ENCODE data around the gene NRROS.
"Not testable (repeated sequence)": the region's sequence is repeated elsewhere in the genome, so short reads cannot be mapped to it uniquely, and the experiment has no call there.

The NRROS gene

GRCh38 chr3:196639483-196640296, at the start of gene NRROS:
TSS of gene NRROS (plus strand) at chr3:196639694. CDS start at chr3:196654540, 14,846 bp downstream.
- peak; percentile 70 to 79 for DNase-seq

GRCh38 chr3:196590279-196590678, 49.2 kb upstream of the NRROS start:
- DNase-seq: no peak

DNA sequence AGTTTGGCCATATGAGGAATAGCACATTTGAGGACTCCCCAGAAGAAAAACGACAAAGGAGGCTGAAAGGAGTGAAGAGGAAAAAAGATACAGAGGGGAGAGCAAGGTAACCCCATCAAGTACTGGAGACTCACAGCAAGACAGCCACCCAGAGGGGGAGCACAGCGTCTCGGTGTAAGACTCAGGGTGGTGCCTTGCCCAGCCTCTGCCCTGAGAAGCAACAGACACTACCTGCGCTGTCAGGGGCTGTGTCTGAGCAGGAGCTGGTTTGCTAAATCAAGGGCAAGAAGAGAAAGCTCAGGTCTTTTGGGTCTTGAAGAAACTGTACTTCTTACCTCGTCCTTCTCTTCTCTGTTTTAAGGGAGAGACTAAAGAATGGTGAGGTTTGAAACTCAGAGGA, 43.1 kb upstream of the NRROS start:
- DNase-seq: no peak

DNA sequence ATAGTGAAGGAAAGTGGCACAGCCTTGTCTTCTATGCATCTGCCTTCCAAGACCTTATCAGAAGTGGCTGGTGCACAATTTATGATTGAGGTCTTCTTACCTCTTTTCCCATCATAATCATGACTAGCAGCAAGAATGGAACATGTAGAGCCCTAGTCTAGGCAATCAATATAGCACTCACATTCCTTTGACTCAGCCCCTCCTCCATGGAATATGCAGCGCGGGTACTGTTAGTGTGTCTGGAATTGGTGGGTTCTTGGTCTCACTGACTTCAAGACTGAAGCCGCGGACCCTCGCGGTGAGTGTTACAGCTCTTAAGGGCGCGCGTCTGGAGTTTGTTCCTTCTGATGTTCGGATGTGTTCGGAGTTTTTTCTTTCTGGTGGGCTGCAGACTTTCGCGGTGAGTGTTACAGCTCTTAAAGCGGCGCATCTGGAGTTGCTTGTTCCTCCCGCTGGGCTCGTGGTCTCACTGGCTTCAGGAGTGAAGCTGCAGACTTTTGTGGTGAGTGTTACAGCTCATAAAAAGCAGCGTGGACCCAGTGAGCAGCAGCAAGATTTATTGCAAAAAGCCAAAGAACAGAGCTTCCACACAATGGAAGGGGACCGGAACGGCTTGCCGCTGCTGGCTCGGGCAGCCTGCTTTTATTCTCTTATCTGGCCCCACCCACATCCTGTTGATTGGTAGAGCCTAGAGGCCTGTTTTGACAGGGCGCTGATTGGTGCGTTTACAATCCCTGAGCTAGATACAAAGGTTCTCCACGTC, 41.3 kb upstream of the NRROS start:
- DNase-seq: peak; percentile 62 to 73

DNA sequence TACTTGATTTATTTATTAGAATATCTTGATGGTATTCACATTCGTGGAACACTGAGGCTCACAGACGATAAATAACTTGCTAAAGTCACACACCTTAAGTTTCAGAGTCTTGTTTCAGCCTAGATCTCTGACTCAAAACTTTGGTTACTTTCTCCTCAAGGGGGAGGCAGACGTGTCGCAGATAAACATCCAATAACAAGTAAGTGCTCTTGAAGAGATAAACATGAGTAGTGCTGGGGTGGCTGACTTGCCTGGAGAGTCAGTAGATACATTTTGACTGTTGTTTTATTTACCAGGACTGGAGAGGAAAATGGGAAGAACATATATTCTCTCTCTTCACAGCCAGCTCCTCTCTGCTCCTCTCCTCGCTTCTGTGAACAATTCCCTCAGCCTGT, 39.8 kb upstream of the NRROS start:
- no peak for DNase-seq

- DNase-seq: no peak
These were observed 39.1 kb upstream of the NRROS start for GRCh38 chr3:196600359-196600758.

- no peak for DNase-seq
These were observed 36.8 kb upstream of the NRROS start for GRCh38 chr3:196602673-196603072.

- DNase-seq: no peak
These were observed 35.8 kb upstream of the NRROS start for GRCh38 chr3:196603683-196604082.

DNA sequence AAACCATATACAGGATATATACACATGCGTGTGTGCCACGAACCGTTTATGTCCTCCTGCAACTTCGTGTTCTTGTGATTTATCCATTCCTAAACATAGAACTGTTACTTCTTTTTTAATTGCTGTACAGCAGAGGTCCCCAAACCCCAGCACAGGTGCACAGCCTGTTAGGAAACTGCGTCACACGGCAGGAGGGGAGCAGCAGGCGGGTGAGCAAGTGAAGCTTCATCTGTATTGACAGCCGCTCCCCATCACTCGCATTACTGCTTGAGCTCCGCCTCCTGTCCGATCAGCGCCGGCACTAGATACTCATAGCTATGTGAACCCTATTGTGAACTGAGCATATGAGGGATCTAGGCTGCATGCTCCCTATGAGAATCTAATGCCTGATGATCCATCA, 34.9 kb upstream of the NRROS start:
- DNase-seq: peak; percentile 67 to 82

- DNase-seq: no peak
These were observed 30.8 kb upstream of the NRROS start for GRCh38 chr3:196608693-196609092.

GRCh38 chr3:196609343-196609775, 30.1 kb upstream of the NRROS start:
- DNase-seq: peak; percentile 92

DNA sequence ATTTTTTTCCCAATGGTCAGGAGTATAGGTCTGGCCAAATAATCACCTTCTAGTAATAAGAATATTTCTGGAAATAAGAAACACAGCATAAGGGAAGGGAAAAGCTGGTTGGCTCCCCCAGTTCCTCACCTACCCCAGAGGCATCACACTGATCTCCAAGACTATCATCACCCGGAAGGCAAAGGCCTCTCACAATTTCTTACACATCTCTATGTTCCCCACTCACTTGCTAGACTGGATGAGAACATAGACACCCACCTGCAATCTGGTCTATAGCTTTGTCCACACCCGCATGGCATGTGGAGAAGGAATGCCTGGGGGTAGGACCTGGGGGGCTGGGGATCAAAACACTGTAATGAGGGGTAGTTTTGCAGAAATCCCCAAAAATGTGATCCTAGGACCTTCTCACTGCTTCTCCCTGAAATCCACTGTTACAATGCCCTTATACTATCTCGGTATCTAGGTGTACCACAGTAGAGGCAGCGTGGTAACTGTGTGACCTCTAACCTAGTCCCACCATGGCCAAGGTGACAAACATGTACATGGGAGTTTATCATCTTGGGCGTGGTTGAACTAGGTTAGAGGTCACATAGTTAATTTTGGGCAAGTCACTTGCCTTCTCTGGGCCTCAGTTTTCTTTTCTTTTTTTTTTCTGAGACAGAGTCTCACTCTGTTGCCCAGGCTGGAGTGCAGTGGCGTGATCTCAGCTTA, 29.5 kb upstream of the NRROS start:
- no peak for DNase-seq

DNA sequence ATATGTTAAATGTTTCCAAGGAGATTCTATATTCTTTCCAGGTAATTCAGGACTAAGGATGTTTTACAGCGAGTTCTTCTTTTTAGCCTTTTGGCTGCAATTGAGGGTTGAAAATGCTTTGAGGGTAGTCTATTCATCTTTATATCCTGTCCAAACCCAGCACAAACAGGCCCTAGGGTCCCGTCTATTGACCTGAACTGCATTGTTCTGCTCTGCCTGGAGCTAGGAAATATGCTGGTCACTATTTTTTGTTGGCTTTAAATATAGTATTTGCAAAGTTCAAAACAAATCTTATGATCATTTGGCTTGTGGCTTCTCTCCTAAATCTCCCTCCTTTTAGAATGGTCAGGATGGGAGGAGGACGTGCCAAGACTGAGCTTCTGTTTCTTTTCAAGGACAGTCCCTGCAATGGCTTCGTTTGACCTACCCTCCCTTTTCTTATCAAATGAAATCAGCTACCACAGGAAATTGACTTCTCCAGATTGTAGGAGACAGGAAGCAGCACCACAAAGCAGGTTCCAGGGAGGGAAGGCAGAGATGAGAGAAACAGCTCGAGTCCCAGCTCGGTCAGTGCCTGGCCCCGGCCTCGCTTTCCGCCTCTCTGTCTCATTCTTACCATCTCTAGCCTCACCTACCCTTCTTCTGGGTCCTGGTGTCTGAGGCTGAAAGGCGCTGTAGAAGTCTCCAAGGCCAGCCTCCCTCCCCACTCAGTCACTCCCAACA, 27.6 kb upstream of the NRROS start:
- no peak for DNase-seq

- DNase-seq: not testable (repeated sequence)
These were observed 24.3 kb upstream of the NRROS start for GRCh38 chr3:196615234-196615633.

DNA sequence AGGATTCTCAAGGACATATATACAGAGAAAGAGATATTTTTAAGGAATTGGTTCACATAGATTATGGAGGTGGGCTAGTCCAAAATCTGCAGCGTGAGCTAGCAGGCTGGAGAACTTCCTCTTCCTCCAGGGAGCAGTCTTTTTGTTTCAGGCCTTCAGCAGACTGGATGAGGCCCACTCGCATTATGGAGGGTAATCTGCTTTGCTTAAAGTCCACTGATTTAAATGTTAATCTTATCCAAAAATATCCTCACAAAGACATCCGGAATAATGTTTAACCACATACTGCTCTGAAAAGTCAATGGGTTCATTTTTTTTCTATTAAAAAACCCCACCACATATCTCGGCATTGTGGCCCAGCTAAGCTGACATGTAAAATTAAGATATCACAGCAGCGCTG, 22.2 kb upstream of the NRROS start:
- no peak for DNase-seq

DNA sequence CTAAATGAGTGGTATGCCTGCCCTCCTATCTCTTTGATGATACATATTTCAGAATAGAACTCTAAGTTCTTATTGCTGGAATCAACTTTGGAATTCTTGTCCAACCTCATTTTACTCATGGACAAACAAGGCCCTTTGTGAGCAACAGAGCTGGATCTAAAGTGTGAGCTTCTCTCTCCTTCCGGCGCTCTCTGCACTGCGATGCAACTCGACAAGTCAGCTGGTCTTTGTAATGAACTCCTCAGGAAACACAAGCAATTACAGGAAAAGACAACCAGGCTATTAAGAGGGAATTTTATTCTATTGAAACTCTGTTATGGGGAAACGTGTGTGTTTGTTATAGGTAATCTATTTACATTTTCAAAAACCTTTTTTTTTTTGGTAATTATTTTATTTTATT, 20.3 kb upstream of the NRROS start:
- no peak for DNase-seq

DNA sequence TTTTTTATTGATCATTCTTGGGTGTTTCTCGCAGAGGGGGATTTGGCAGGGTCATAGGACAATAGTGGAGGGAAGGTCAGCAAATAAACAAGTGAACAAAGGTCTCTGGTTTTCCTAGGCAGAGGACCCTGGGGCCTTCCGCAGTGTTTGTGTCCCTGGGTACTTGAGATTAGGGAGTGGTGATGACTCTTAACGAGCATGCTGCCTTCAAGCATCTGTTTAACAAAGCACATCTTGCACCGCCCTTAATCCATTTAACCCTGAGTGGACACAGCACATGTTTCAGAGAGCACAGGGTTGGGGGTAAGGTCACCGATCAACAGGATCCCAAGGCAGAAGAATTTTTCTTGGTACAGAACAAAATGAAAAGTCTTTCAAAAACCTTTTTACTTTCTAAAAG, 19.9 kb upstream of the NRROS start:
- not testable (repeated sequence) for DNase-seq

- DNase-seq: peak; percentile 49 to 71
These were observed 19.3 kb upstream of the NRROS start for GRCh38 chr3:196620161-196620604.

DNA sequence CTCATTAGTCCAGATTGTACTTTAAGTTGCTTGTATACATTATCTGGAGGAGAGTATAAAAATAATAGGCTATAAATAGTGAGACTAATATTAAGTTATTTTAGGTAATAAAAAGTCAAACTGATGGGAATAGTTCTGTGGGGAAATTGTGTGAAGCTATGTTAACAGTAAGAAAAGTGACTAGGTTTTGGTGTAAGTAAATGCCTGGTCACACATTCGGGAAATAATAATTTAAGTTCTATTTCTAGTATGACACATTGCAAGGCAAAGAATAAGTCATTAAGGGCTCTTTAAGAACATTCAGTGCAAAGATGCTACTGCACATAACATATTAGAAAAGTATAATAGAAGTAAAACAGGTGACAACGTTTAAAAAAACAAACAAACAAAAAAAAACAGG, 18.8 kb upstream of the NRROS start:
- no peak for DNase-seq

DNA sequence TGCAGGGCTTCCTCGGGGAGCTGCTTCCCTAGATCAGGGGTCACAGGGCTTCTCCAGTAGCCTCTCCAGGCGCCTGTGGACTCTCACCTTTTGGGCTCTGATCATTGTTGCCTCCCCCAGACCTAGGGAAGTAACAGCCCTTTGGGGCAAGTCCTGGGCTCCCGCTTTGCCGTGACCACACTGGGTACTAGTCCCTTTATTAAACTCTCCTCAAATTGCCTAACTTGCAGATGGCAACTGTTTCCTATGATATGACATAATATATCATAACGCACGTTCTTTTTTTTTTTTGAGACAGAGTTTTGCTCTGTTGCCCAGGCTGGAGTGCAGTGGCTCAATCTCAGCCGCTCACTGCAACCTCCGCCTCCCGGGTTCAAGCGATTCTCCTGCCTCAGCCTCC, 17.9 kb upstream of the NRROS start:
- DNase-seq: no peak

DNA sequence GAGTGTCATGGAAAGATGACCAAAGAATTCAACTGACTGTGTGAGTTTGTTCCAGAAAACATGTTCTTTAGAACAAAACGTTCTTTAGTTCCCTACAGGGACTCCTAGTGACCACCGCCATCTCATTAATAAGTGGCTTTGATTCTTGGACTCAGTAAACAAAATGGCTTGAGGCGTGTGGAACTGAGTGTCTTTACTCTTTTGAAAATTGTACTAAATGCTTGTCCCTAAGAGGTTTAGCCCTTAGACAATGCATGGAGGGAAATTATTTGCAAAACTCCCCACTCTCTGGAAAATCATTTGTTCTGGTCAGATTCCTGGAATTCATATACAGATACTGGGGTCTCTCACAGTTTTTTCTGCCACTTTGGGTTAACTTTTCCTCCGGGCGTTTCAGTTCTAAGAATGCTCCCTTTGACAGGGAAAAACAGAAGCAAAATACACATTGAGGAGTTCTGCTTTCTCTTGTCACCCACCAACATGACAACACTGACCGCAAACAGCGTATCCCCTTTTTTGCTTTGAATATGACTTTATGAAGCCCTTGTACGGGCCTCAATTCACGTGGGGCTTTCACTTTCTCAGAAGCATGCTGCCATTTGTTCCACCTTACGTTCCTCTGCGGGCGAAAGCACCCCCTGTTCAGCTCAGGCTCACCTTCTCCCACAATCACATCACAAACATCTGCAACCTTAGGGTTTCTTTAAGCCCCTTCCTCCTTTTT, 15.3 kb upstream of the NRROS start:
- peak; percentile 41 to 63 for DNase-seq

DNA sequence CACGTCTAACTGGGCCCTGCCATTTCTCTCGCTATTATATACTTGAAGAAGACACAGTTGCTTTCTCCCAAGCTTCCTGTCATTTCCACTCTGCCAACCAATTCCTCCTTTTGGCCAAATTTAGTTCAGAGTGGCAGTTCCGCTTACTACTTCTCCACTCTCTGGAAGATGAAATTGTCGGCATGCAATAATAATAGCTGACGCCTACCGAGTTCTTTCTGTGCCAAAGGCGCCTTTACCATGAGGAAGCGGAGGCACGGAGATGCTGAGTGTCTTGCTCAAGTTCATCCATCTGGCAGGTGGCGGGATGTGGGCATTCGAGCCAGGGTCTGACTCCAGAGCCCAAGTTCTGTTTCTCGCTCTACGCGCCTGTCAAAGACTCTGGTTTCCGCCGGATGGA, 14.6 kb upstream of the NRROS start:
- DNase-seq: peak in 1 of 2 donors; percentile 48

Data from CD4-positive, alpha-beta T cell treated with Interleukin-4 for 1 hour (primary cell).